ENCODE results near the gene PPP2R5E. TPM values are rescaled to one million over a fixed set of nuclear protein-coding genes. Genes with fewer than 3 reads are reported as not detected.

PPP2R5E gene
- total and polyA plus RNA-seq, 2 of the 8 experiments (the other 6 are each of a cell fraction or from before 2014, with no cell fraction given): 6.8 to 64.6 TPM

GRCh38 chr14:63394432-63394831 is 148.7 kb downstream of the PPP2R5E start:
- ChIA-PET POLR2A (ENCODE audit: partially characterized antibody) (no interaction called here), CTCF (ENCODE audit: partially characterized antibody) (interaction anchor here (1.1 to 1.3 kb wide), 2 partner anchors 11 to 149 kb away, joined by 3 to 4 read pairs; partner anchors contain the start of gene PPP2R5E)
- no peak overlapping the region for H3K23ac ChIP-seq (ENCODE audit: insufficient read length)
- H3K4ac ChIP-seq (replicated peaks; ENCODE audit: insufficient read length, low read depth, low read length): no peak overlapping the region
- no peaks in the 10 kb centered on the region for H3K27me3 ChIP-seq (replicated peaks in 1 of 4; ENCODE audit: control insufficient read depth in 3 of 4, extremely low read depth in 1 of 4, insufficient read depth in 3 of 4, low read length in 3 of 4)
- no peak overlapping the region for H2BK20ac ChIP-seq (ENCODE audit: low read length)
- no peak for FAIRE-seq
- WGBS, 2 experiments (ENCODE audit: extremely low coverage in 1 of 2, insufficient coverage in 1 of 2, insufficient read length in 1 of 2, insufficient replicate concordance in 2 of 2, low coverage in 1 of 2, low lambda C conversion rate in 2 of 2, missing lambda C conversion rate in 1 of 2): 89% methylated on average over 2 of the region's 2 CpGs; no CpG with 5 or more reads in 1 of the 2 experiments
- H4K8ac ChIP-seq (ENCODE audit: extremely low read depth, insufficient read depth, low read length): no peak overlapping the region
- H2BK120ac ChIP-seq (replicated peaks; ENCODE audit: low read depth, low read length): no peak overlapping the region
- no peak overlapping the region for H3K27ac ChIP-seq (ENCODE audit: low read depth, low read length)
- H3K4me3 ChIP-seq (ENCODE audit: extremely low read depth in 1 of 4, insufficient read depth in 2 of 4, low read depth in 3 of 4, low read length in 4 of 4): no peak overlapping the region
- no peak overlapping the region for H3K18ac ChIP-seq (ENCODE audit: extremely low read depth, low read length)
- H4K91ac ChIP-seq (replicated peaks; ENCODE audit: insufficient read length, low read length): no peak overlapping the region
- no peak overlapping the region for H3K56ac ChIP-seq (replicated peaks; ENCODE audit: insufficient read length, low read depth, low read length)
- no peaks in the 10 kb centered on the region; the same call in 1 of the 2 replicates for H3K23me2 ChIP-seq (ENCODE audit: low read depth, low read length)
- H3K9me3 ChIP-seq (ENCODE audit: insufficient read depth in 2 of 2, low read depth in 1 of 2, low read length in 1 of 2): no peaks in the 10 kb centered on the region
- no peak overlapping the region for H4K5ac ChIP-seq (ENCODE audit: insufficient read length, low read depth, low read length)
- no peak for DNase-seq (ENCODE audit: low read depth in 1 of 2, low spot score in 2 of 2)
- no peaks in the 10 kb centered on the region for H4K20me1 ChIP-seq (replicated peaks in 1 of 2; ENCODE audit: control insufficient read depth in 1 of 2, insufficient read depth in 2 of 2, low read length in 2 of 2)
- H2AK5ac ChIP-seq (ENCODE audit: low read depth, low read length): no peak overlapping the region
- no peak overlapping the region for H2BK5ac ChIP-seq (ENCODE audit: low read depth, low read length)
- no peak overlapping the region for H3K14ac ChIP-seq (ENCODE audit: insufficient read length)
- H3K4me1 ChIP-seq (replicated peaks in 1 of 4; ENCODE audit: control insufficient read depth in 3 of 4, insufficient read depth in 4 of 4, low read length in 3 of 4): no peaks in the 10 kb centered on the region
- H3K36me3 ChIP-seq (ENCODE audit: control insufficient read depth in 2 of 4, insufficient read depth in 4 of 4, low read length in 3 of 4): peaks cover 0 to 25% (median 3%) of the 10 kb centered on the region in 4 experiments; a peak in 2 of 8 replicates
- H3K79me1 ChIP-seq (ENCODE audit: low read depth, low read length): no peaks in the 10 kb centered on the region
- H3K9ac ChIP-seq (replicated peaks in 1 of 4; ENCODE audit: extremely low read depth in 1 of 4, low read depth in 3 of 4, low read length in 3 of 4): no peak overlapping the region
- H2BK12ac ChIP-seq (ENCODE audit: low read depth, low read length): no peak overlapping the region
- H2BK15ac ChIP-seq (ENCODE audit: low read length): no peak overlapping the region
- H3K4me2 ChIP-seq (ENCODE audit: insufficient read depth in 1 of 2, low read depth in 2 of 2, low read length in 2 of 2): no peak overlapping the region
- H2AFZ ChIP-seq (ENCODE audit: low read length): no peak overlapping the region
- H3K79me2 ChIP-seq (ENCODE audit: control insufficient read depth in 1 of 2, insufficient read depth in 2 of 2, low read length in 2 of 2): no peaks in the 10 kb centered on the region
- TF ChIP-seq SAP30 (IDR thresholded peaks at IDR 0.05; ENCODE audit: insufficient read depth, insufficient replicate concordance, low read length) (no peak), JUND (IDR thresholded peaks at IDR 0.05; ENCODE audit: low read length) (no peak), ZNF274 (IDR thresholded peaks at IDR 0.05; ENCODE audit: borderline replicate concordance, extremely low read depth, low read length) (no peak), POU5F1 (IDR thresholded peaks at IDR 0.05; ENCODE audit: low read depth, low read length) (no peak), POLR2A (IDR thresholded peaks at IDR 0.05; ENCODE audit: control extremely low read depth in 1 of 2, low read depth in 2 of 2, low read length in 2 of 2) (no peak), KDM5A (IDR thresholded peaks at IDR 0.05; ENCODE audit: low read length) (no peak), JUN (IDR thresholded peaks at IDR 0.05; ENCODE audit: low read depth, low read length) (no peak), YY1 (IDR thresholded peaks at IDR 0.05; ENCODE audit: low read depth, low read length) (no peak), TBP (IDR thresholded peaks at IDR 0.05; ENCODE audit: low read depth, low read length) (no peak), RBBP5 (IDR thresholded peaks at IDR 0.05; ENCODE audit: borderline replicate concordance, low read depth, low read length) (no peak)

All from H1 (cell line).